Stimulated activated CD4-positive, alpha-beta T cell treated with anti-CD3 and anti-CD28 coated beads, TNF-alpha, amount 100 ng/mL, for 1 hour (primary cell): Measurements from ENCODE around the gene PTPRT.
"Not testable (repeated sequence)": the region's sequence is repeated elsewhere in the genome, so short reads cannot be mapped to it uniquely, and the experiment has no call there.

Experiments
- DNase-seq, 3 donors: peaks; one replicate each; pipeline ENCODE4 v3.0.0-alpha.2; 2020; ENCODE audit warnings: low read depth in 3 of 3, low spot score in 1 of 3

The PTPRT gene

GRCh38 chr20:43187476-43188233, 2.1 kb downstream of the PTPRT start:
- peak in 1 of 3 donors; percentile 46 for DNase-seq

DNA sequence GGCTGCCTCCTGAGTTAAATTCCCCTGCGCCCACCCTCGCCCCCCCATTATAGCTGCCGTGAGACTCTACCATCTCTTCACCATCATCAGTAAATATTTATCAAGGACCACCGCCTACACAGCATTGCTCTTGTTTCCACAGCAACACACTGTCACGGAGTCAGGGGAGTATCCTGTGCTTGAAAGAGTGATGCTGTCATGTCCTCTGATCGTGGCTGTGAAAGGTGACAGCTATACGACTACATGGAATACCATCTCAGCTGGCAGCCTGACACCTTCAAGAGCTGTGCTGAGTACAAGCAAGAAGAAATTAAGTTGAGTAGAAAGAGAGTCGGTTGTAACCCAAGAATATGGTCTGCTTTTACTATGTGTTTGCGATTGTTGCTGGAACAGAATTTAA, 3.4 kb downstream of the PTPRT start:
- DNase-seq: no peak

GRCh38 chr20:43185901-43186300, 3.8 kb downstream of the PTPRT start:
- no peak for DNase-seq

- DNase-seq: no peak
These were observed 6.1 kb downstream of the PTPRT start for GRCh38 chr20:43183536-43184070.

DNA sequence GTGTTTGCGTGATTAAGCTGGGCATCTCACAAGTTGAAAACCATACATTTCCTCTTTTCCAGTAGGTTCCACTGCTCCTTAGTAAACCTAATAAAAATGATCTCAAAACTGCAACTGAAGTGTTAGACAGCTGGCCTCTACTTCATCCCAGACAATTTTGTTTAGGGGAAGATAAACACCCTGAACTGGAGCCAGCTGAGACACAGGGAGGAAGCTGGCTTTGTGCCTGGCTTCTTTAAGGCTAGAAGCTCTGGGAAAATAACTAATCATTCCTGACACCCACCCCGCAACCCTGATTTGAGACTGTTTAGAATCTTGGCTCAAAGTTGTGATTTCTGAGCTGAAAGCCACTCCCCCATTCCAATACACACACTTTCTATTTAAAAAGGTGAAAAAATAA, 11.6 kb downstream of the PTPRT start:
- DNase-seq: no peak

GRCh38 chr20:43176726-43177125, 13.0 kb downstream of the PTPRT start:
- no peak for DNase-seq

DNA sequence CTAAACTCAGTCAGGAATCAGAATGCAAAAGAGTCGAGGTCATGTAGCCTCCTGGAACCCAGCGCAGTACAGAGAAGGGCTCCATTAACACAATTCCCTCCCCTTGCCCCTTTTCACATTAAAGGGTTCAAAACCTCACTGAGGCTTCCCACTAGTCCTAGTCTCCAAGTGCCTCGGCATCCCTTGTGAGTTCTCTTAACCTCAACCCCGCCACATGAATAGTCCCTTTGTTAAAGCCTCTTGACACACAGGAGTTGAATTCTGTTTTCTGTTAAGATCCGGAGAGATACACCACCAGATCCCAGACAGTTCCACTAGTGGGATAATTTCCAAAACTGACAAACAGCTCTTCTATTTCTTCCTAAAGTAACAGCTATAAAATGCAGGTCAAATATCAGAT, 17.8 kb downstream of the PTPRT start:
- no peak for DNase-seq

DNA sequence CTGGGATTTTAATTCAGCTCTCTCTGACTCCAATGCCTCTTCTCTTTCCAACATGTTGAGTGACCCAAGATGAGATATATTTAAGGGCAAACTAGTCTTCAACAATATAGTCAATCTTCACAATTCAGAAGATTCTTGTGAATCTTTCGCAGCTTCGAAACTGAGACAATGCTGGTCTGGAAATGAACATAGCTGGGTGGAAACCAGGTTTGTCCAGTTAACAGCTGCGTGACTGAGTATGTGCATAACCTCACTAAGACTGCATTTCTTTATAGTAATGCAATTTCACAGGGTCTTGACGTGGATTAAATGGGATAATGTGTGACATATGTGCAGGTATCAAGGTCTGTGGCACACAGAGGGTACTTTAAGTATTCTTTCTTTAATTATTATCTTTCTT, 18.9 kb downstream of the PTPRT start:
- DNase-seq: no peak

- DNase-seq: no peak
These were observed 22.1 kb downstream of the PTPRT start for GRCh38 chr20:43167615-43168014.

GRCh38 chr20:43167021-43167420, 22.7 kb downstream of the PTPRT start:
- DNase-seq: no peak

DNA sequence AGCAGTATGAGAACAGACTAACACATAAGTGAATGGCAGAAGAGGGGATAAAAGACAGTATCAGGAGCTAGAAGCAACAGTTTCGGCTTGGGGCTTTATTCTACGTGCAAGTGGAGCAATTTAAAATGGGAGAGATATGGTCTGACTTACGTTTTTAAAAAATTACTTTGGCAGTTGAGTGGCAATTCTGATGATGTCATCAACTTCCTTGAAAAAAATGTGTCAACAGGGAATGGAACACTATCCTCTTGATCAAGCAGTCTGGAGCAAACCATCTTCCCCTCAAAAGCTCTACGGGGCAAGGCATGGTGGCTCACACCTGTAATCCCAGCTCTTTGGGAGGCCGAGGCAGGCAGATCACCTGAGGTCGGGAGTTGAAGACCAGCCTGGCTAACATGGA, 24.1 kb downstream of the PTPRT start:
- DNase-seq: no peak

DNA sequence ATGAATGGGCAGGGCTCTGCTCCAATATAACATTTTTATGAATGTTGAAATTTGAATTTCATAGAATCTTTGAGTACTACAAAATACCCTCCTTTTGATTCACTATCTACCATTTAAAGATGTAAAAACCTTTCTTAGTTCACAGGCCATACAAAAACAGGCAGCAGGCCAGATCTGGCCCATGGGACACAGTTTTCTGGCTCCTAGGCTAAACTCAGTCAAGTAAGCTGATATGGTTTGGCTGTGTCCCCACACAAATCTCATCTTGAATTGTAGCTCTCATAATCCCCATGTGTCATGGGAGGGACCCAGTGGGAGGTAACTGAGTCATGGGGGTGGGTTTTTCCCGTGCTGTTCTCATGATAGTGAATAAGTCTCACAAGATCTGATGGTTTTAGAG, 25.0 kb downstream of the PTPRT start:
- DNase-seq: not testable (repeated sequence)

- DNase-seq: no peak
These were observed 28.0 kb downstream of the PTPRT start for GRCh38 chr20:43161716-43162115.

GRCh38 chr20:43160941-43161340, 28.8 kb downstream of the PTPRT start:
- no peak for DNase-seq

GRCh38 chr20:43159994-43160393, 29.7 kb downstream of the PTPRT start:
- no peak for DNase-seq

DNA sequence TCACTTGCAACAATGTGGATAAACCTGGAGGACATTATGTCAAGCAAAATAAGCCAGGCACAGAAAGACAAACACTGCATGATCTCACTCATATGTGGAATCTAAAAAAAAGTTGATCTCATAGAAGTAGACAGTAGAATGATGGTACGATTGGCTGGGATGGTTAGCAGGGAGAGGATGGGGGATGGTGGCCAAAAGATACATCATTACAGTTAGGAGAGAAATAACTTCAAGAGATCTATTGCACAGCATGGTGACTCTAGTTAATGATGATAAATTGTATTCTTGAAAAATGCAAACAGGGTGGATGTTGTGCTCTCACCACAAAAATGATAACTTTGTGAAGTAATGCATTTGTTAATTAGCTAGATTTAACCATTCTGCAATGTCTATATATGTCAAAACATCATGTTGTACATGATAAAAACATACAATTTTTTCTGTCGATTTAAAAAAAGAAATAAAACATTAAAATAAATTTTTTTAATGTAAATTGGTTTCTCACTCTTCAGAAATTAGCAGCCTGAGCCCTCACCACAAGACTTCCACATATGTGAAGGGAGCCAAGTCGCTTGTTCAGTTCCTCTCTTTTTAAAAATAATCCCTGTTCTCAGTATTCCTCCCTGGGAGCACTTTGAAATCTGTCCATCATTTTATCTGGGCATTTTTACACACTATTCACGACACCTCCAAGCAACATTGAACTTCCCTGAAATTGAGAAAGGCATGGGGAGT, 34.2 kb downstream of the PTPRT start:
- no peak for DNase-seq

DNA sequence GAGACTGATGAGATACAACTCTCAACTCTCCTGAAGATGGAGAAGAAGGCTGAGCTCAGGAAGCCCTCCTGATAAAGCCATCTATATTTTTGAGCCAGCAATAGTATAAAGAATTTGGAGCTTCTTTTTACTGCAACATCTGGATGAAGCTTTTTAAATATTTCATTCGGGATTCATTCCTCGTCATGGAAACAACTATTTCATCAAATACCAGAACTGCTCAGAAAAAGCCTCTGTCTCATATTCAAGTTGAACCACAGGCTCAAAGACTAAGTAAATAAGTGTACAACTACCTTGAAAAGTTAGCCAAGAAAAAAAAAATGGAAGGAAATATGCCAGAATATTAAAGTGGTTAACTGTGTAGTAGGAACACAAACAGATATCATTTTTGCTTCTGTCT, 37.8 kb downstream of the PTPRT start:
- DNase-seq: no peak

DNA sequence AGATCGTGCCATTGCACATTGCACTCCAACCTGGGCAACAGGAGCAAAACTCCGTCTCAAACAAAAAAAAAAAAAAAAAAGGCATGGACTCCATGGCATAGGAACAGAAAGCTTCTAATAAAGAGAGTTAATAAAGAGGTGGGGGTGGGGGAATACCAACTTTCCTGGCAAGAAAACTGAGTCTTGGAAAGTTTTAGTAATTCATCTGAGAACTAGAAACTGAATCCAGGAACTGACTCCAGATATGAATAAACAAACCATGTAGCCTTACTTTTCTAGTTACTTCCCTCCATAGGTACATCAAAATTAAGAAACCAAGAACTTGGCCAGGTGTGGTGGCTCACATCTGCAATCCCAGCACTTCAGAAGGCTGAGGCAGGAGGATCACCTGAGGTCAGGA, 38.5 kb downstream of the PTPRT start:
- no peak for DNase-seq

- DNase-seq: no peak
These were observed 49.0 kb downstream of the PTPRT start for GRCh38 chr20:43140726-43141125.

DNA sequence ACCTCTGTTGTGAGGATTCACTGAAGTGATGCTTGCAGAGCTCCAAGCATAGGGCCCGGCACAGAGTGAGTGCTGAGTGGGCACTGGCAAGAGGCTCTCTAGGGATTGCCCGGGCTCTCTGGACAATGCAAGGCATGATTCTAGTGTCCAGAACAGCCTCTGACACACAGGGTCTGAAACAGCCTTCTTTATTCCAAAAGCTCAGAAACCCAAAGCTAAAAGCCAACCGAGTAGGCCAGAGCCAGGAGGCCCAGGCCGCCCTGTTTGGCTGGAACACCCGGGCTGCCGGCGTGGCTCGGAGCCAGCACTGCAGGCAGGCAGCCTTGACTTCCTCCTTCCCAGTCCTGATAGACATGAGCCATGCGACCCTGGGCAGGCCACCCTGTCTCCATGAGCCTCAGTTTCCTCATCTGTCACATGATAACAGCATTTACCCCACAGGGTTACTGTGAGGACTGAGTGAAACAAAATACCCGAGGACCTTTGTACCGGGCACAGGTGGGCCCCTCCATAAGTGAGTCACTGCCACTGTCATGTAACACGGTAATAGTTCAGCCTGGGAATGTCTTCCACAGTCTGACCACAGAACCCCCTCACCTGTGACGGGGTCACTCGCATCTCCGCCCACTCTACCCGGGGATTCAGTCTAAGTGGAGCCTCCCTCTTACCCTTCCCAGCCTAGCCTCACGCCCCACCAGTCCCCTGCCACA, 51.5 kb downstream of the PTPRT start:
- no peak for DNase-seq

DNA sequence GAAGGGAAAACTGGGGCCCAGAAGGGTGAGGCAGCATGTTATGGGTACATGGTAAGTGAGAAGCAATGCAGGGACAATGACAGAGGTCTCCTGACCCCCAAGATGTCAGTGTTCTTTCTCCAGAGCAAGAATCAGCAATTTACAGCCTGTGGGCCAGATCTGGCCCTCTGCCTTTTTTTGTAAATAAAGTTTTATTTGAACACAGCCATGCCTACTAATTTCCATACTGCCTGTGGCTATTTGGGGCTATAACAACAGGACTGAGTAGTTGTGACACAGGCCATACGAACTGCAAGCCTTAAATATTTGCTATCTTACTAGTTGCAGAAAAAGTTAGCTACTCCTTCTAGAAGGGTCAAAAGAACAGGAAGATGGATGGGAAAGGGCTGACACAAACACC, 52.5 kb downstream of the PTPRT start:
- DNase-seq: no peak

DNA sequence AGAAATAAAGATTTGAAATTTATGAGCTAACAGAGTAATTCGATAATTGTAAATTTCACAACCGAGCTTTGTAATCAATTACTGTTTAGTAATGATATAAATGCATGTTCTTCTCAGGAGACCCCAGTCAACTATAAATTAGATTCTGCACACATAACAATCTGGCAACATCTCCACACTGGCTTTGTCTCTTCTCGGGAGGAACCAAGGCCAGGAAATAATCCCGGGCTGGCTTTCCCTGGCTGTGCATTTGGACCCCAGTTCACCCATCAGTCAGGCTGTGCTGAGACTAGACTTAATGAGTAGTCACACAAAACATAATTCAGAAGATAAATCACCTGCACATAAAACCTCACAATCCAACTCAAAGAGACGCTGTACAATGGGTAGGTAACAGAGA, 65.5 kb downstream of the PTPRT start:
- DNase-seq: no peak
